ENCODE measurements around the gene EPG5.

The EPG5 gene

DNA sequence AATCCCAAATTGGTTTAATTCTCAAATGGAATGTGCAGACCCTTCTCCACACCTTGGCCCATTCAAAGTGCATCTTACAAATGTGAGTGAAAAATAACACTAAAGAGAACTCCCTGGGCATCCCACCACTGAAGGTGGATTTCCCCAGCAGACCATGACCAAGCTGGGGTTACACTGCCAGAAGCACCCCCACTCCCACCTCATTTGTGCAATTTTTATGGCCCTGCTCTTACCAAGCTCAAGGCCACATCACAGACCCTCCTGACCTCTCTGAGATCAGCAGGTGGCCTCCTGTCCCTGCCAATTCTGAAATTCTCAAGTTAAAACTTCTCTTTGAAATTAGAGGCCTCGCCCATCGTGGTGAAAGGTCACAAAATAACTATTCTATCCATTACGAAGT is 120.0 kb downstream of the EPG5 start:
- TF ChIP-seq CTCF (IDR thresholded peaks at IDR 0.05; ENCODE audit: extremely low read depth, missing control alignments) = no peak
- no peak for DNase-seq (ENCODE audit: low spot score)

DNA sequence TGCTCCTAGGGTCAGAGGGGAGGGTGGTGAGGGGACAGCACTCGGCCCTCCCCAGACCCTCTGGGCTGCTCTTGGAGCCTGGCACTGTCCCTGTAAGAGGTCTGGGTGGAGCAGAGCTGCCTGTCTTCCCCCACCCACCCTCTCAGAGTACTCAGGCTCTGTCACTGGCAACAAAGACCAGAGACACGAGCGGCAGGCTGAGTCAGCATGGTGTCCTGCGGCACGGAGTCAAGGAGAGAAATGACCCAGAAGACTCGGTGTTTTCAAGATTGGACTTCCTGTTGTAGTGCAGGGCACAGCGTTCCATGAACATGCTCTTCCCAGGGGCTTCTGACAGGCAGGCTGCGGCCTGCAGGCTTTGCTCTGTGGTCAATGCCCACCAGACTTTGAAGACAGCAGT is 121.7 kb downstream of the EPG5 start:
- no peak for DNase-seq (ENCODE audit: low spot score)

DNA sequence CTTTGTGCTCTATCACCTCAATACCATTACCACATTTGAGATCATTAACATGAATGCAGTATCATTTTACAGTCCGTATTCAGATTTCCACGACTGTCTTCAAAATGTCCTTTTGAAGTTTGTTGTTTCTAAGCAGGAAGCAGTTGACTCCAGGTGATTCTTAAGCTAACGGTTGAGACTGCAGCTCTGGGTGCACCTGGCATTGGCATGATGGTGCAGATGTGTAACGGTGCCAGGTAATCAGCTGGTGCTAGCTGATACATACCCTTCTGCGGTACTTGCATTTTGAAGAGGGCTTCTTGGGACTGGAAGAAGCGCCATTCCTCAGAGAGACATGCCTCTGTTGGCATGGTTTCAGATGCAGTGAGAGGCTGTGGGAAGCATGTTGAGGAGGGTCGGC is 122.2 kb downstream of the EPG5 start:
- TF ChIP-seq CTCF (IDR thresholded peaks at IDR 0.05; ENCODE audit: extremely low read depth, missing control alignments) = no peak
- no peak for DNase-seq (ENCODE audit: low spot score)

More for the DNA sequence above, 121.7 kb downstream of the EPG5 start:
- no peak for TF ChIP-seq CTCF (IDR thresholded peaks at IDR 0.05; ENCODE audit: extremely low read depth, missing control alignments)

DNA sequence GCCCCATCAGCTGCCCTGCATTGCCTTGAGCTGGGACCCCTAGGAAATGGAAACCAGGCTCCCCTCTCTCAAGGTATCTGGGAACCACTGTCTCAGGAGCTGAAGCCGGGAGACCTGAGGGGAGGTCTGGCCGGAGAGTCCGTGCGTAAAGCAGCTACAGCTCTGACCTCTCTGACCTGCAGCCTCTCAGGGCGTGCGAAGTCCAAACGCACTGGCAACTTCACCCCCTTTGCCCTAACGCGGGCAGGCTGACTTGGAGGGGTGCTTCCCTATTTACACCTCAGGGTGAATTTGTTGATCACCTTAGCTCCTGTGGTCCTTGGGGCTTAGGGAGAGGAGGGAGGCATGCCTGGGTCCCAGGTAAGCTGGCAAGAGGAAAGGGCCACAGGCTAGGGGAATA is 124.1 kb downstream of the EPG5 start:
- no peak for TF ChIP-seq CTCF (IDR thresholded peaks at IDR 0.05; ENCODE audit: extremely low read depth, missing control alignments)
- DNase-seq (ENCODE audit: low spot score) = no peak

DNA sequence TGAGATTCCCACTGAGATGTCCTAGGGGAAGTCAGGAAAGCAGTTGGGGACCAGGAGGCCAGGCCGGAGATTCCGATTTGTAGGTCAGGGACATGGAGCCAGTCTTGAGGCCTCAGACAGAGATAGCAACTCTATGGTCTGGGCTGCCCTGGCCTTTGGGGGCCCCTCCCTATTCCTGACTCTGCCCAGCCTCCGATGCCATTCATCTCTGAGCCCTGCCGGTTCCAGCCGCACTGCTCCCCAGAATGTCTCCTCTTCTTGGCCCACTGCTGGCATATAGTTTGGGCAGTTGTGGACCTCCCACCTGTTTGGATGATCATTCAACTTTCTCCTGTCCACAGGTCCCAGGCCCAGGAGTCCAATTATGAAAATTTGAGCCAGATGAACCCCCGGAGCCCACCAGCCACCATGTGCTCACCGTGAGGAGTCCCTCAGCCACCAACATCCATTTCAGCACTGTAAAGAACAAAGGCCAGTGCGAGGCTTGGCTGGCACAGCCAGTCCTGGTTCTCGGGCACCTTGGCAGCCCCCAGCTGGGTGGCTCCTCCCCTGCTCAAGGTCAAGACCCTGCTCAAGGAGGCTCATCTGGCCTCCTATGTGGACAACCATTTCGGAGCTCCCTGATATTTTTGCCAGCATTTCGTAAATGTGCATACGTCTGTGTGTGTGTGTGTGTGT is 125.2 kb downstream of the EPG5 start:
- no peak for DNase-seq (ENCODE audit: low spot score)
- TF ChIP-seq CTCF (IDR thresholded peaks at IDR 0.05; ENCODE audit: extremely low read depth, missing control alignments) = no peak

DNA sequence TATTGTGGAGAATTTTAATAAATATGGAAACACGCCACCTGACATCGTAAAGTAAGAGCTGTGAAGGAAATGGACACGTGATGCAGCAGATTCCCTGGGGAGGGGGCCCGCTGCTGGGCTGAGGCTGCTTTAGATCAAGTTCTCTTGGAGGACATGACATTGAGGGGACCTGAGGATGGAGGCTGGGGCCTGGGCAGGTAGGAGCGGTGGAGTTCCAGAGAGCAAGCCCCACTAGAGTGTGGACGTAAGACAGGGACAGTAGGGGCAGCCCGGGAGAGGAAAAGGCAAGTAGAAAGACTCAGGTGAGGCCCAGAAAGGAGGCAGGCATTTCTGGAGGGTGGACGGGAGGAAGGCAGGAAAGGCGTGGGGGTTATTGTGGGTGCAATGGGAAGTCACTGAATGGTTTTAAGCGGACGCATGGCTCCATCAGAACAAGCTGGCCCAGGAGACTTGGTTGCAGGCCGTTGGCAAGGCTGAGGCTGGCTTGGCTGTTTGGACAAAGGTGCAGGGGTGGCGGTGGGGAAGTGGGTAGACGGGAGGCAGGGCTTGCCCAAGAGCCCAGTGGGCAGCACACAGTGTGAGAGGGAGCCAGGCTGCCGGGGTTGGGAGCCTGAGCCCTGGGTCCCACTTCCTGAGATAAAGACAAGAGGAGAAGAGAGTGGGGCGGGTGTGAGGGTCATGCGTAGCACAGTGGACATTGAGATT is 125.9 kb downstream of the EPG5 start:
- no peak for DNase-seq (ENCODE audit: low spot score)
- no peak for TF ChIP-seq CTCF (IDR thresholded peaks at IDR 0.05; ENCODE audit: extremely low read depth, missing control alignments)
